HG02885 (cell line): ENCODE measurements around the gene ARID4B.
"Not testable (repeated sequence)": the region's sequence is repeated elsewhere in the genome, so short reads cannot be mapped to it uniquely, and the experiment has no call there.

Experiments used
- ATAC-seq: cut with Tn5 transposase; IDR thresholded peaks from one replicate; pipeline ENCODE4 v1.9.1; 2021; ENCODE audit warnings: mild to moderate bottlenecking; ENCODE audit not compliant: unreplicated experiment, poor library complexity

The ARID4B gene, protein sequence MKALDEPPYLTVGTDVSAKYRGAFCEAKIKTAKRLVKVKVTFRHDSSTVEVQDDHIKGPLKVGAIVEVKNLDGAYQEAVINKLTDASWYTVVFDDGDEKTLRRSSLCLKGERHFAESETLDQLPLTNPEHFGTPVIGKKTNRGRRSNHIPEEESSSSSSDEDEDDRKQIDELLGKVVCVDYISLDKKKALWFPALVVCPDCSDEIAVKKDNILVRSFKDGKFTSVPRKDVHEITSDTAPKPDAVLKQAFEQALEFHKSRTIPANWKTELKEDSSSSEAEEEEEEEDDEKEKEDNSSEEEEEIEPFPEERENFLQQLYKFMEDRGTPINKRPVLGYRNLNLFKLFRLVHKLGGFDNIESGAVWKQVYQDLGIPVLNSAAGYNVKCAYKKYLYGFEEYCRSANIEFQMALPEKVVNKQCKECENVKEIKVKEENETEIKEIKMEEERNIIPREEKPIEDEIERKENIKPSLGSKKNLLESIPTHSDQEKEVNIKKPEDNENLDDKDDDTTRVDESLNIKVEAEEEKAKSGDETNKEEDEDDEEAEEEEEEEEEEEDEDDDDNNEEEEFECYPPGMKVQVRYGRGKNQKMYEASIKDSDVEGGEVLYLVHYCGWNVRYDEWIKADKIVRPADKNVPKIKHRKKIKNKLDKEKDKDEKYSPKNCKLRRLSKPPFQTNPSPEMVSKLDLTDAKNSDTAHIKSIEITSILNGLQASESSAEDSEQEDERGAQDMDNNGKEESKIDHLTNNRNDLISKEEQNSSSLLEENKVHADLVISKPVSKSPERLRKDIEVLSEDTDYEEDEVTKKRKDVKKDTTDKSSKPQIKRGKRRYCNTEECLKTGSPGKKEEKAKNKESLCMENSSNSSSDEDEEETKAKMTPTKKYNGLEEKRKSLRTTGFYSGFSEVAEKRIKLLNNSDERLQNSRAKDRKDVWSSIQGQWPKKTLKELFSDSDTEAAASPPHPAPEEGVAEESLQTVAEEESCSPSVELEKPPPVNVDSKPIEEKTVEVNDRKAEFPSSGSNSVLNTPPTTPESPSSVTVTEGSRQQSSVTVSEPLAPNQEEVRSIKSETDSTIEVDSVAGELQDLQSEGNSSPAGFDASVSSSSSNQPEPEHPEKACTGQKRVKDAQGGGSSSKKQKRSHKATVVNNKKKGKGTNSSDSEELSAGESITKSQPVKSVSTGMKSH (N-terminal part only)

DNA sequence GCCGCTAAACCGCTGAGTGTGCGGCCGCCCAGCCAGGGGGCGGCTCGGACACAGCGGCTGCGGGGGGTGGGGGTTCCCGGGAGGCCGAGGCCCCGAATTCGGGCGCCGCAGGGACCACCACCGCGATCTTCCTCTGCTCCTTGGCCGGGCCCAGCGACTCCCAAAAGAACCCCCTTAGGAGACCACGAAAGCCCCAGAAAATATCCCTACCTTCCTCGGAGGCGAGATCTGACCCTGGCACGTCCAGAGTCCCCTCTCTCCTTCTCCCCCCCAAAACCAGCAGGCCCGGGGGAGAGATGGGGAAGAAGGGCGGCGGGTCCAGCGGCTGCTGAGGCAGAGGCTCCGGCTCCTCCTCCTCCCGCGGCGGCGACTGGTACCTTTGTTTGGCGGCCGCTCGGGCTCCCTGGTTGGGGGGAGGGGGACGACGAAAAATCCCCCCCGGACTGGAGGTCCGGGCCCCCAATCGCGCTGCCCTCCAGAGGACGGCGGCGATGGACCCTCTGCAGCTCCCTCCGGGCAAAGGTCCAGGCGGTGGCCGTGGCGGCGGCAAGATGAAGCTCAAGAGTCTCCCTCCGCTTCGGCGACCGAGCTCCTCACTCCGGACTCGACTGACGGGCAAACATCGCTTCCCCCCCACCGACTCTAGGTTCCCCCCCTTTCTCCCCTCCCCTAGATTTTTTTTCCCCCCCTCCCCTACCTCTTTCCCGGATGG lies at the start of gene ARID4B:
Gene ARID4B (minus strand): TSS at position 621 of the 712 bp plus-strand sequence. CDS start 1,260 bp downstream, outside the sequence.
- ATAC-seq = peak; percentile 5

DNA sequence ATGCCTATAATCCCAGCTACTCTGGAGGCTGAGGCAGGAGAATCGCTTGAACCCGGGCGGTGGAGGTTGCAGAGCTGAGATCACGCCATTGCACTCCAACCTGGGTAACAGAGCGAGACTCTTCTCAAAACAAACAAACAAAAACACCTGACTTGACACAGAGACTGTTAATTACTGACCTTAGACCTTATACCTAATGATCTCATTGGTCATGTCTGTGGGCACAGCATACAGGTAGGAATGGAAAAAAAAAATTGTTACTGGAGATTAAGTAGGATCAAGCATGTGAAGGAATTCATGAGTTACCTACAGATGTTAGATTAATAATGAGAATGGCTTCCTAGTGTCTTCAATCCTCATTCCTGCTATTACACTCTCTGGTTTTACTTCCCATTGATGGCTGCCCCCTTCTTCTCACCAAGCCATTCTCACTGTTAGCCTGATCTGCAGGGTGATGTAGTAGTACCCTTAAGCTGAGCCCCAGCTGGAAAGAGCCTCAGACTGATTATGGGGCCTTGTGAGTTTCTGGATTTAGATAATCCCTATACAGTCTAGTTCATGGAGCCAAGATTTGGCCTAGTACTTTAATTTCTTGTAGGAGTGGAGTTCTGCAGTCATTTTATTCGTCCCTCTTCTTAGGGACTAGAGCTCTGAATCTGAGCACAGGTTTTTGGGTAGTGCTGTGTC lies 48.1 kb upstream of the ARID4B start:
- no peak for ATAC-seq

DNA sequence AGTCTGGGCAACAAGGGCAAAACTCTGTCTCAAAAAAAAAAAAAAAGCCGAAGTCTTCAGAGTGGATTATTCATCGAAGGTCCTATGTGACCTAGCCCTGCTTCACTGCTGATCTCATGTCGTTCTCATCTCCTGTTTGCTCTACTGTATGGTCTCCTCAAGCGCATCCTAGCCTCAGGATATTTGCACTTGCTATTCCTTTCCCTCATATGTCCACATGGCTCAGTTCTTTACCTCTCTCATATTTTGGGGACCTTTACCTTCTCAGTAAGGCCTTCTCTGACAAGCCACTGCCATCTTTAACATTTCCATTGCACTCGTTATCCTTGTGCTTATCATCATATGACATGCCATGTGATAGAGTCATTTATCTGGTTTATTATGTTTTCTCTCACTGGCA lies 41.8 kb upstream of the ARID4B start:
- no peak for ATAC-seq

DNA sequence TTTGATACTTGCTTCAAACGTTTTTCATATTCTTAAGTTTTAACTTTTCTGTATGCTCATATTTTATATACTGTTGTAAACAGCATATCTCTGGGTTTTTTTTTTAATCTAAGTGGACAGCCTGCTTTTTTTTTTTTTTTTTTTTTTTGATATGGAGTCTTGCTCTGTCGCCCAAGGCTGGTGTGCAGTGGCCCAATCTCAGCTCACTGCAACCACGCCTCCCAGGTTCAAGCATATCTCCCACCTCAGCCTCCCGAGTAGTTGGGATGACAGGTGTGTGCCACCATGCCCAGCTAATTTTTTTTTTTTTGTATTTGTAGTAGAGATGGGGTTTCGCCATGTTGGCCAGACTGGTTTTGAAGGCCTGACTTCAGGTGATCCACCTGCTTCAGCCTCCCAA lies 40.4 kb upstream of the ARID4B start:
- ATAC-seq = no peak

DNA sequence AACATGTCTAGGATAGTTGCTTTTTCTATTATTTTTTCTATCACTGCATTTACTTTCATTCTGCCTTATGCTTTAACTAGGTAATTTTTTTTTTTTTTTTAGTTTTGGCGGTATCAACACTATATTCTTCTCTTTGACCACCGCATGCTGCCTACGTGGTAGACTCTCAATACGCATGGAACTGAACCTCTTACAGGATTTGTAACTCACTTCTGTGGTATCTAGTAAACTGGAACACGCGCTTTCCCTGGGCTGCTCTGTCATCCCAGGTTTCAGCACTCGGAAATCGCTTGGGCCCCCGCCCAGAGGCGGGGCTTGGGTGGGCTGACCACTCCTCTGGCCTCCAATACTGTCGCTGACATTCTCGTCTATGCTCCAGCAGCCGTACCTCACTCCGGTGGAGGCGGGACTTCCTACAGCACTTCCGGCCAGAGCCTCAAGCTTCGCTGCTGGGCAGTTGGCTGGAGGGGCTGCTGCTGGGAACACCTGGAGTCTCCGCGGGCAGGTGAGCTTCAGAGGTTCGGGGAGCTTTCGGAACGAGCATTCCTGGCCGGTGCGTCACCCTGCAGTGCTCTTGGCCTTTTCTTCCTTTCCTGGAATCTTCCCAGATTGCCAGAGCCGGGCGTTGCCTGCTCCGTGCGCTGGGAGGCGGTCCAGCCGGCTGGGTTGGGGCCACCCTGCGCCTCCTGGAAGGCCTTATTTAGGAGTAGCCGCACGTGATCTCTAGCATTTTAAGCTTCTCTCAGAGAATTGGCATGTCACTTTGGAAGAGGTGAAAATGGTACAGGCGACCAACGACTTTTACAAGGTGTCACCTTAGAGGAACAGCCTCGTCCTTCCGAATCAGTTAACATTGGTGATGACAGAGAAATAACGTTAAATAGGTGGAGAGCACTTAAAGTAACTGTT lies 39.3 kb upstream of the ARID4B start, which contains the start of gene TBCE:
Gene TBCE (plus strand): TSS at position 428 of the 909 bp plus-strand sequence. CDS start 12,623 bp downstream, outside the sequence.
- peak; percentile 100 for ATAC-seq

DNA sequence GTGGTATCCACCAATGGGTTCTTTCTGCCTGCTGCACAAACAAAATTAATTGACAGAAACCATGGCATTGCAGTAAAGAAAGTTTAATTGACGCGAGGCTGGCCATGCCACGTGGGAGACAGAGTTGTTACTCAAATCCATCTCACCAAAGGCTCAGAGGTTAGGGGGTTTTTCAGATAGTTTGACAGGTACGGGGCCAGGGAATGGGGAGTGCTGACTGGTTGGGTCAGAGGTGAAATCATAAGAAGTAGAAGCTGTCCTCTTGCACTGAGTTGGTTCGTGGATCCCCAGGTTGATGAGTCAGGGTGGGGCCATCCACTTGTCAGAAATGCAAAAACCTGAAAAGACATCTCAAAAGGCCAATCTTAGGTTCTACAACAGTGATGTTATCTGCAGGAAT lies 38.3 kb upstream of the ARID4B start:
- ATAC-seq = no peak

DNA sequence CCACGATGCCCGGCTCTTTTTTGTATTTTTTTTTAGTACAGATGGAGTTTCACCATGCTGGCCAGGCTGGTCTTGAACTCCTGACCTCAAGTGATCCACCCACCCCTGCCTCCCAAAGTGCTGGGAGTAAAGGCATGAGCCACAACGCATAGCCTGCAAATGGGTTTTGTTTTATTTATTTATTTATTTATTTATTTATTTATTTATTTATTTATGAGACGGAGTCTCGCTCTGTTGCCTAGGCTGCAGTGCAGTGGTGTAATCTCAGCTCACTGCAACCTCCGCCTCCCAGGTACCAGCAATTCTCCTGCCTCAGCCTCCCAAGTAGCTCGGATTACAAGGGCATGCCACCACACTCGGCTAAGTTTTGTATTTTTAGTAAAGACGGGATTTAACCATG lies 36.2 kb upstream of the ARID4B start:
- not testable (repeated sequence) for ATAC-seq

DNA sequence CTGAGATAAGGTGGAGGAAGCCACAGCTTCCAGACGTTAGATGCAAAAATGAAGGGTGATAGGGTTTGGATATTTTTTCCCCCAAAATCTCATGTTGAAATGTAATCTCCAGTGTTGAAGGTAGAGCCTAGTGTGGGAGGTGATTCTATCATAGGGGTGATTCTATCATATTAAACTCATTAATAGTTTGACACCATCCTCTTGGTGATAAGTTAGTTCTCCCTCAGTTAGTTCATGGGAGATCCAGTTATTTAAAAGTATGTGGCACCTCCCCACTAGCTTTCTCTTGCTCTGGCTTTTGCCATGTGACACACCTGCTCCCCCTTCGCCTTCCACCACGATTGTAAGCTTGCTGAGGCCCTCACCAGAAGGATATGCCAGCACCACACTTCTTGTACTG lies 30.9 kb upstream of the ARID4B start:
- no peak for ATAC-seq

DNA sequence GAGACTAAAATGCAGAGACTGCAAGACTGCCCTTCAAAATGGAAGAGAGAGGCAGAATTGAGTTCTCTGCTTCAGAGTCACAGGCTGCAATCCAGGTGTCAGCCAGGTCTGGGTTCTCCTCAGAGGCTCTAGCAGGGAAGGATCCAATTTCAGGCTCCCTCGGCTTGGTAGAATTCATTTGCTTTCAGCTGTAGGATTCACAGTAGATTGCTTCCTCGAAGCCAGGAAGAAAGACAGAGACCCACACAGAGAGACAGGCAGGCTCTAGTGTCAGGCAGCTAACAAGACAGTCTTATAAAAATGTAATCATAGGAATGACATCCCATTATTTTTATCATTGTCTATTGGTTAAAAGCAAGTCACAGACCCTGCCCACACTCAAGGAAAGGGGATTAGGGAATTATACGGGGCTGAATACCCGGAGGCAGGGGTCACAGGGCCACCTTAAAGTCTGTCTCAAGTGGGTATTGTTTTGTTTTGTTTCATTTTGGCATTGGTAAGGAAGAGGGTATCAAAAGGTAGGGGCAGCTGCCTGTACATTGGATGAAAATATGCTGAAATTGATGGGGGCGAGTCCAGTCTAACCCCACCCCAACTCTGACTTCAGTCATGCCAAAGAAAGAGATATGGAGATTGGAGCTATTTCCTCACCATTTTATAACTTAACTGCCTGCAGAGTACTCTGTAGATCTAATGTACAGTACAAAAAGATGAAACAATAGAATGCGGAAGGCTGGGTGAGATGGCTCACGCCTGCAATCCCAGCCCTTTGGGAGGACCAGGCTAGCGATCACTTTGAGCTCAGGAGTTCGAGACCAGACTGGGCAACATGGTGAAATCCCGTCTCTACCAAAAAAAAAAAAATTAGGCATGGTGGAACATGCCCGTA lies 29.8 kb upstream of the ARID4B start:
- ATAC-seq = no peak

DNA sequence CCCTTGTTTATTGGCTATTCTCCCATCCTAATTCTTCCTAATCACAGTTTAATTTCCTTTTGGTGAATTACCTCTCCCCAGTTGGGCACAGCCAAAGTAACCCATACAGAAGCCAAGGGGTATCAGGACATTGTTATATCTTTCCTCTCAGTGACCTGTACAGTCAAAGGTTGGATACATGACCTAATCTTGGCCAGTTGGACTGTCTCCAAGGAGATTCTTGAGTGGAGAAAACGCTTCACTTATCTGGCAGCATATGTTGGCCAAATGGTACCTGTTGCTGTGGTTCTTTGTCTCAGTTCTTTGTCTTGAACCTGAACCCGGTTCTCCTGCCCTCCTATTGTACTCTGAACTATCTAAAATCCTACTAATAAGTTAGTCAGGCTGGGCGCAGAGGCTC lies 23.9 kb upstream of the ARID4B start:
- ATAC-seq = no peak

DNA sequence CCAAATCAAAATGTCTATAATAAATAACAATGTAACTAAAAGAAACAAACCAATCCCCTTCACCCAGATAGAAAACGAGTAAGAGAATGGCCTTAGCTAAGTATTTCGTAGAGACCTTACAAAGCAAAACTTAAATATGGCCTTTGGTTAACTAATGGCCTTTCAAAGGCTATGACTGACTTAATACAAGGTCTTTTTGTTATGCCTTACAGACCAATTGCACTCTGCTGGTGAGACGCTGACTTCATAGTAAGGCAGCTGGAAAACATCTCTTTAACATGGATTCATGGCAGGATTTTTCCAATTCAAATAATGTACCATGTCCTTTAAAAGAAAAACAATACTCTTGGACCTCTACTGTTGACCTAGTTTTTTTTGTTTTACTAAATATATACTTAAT lies 23.5 kb upstream of the ARID4B start:
- no peak for ATAC-seq

DNA sequence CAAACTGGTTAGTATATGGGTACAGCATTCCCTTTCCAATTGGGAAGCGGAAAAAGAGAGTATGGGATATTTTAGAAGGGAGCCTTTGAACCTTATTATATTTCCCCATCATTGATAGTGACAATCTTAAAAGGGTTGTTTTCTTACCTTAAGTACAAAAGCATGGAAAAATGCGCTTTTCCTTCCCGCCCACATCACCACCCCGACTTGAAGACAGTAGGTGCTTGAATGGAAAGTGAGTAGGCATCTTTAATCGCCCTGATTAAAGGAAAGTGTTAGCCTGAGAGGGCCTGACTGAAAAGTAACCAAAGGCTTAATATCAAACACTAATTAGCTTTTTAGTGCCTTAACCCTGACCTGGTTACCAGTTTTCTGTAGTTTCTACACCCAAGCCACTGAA lies 15.7 kb upstream of the ARID4B start:
- ATAC-seq = no peak

DNA sequence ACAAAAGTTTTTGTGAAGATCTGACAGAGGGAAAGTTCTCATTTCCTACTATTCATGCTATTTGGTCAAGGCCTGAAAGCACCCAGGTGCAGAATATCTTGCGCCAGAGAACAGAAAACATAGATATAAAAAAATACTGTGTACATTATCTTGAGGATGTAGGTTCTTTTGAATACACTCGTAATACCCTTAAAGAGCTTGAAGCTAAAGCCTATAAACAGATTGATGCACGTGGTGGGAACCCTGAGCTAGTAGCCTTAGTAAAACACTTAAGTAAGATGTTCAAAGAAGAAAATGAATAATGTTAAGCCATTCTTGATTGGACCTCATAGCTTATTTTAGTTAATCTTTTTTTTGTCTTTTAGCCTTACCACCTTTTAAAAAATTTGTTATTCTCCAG lies 14.5 kb upstream of the ARID4B start:
- ATAC-seq = no peak

DNA sequence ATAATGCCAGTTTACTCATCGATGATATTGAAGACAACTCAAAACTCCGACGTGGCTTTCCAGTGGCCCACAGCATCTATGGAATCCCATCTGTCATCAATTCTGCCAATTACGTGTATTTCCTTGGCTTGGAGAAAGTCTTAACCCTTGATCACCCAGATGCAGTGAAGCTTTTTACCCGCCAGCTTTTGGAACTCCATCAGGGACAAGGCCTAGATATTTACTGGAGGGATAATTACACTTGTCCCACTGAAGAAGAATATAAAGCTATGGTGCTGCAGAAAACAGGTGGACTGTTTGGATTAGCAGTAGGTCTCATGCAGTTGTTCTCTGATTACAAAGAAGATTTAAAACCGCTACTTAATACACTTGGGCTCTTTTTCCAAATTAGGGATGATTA lies 14.1 kb upstream of the ARID4B start:
- ATAC-seq = no peak

DNA sequence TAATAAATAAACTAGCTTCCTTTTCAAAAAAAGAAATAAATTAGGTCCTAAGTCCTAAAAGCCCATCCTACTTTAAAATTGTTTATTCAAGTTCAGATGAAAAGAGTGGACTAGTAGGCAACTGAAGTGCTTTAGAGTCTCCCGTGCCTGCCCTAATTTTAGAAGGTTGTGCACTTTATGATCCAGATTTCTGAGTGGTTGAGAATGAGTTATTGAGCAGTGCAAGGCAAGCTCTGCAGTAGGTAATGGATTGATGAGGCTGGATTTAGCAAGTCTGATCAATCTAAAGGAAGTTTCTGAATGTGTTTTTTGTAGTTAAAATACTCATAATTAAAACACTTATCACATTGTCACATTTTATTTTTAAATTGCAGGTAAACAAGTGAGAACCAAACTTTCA lies 13.4 kb upstream of the ARID4B start:
- no peak for ATAC-seq

DNA sequence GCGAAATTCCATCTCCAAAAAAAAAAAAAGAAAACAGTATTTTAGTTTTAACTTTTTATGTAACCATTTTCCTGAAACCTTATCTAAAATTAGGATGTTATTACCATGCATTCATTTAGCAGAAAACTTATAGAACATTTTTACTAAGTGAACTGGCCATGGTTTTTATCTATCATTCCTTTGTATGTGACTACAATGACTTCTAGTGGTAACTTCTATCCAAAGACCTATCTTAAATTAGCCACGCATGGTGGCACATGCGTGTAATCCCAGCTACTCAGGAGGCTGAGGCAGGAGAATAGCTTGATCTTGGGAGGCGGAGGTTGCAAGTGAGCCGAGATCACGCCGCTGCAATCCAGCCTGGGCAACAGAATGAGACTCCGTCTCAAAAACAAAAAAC lies 11.8 kb upstream of the ARID4B start:
- ATAC-seq = no peak

DNA sequence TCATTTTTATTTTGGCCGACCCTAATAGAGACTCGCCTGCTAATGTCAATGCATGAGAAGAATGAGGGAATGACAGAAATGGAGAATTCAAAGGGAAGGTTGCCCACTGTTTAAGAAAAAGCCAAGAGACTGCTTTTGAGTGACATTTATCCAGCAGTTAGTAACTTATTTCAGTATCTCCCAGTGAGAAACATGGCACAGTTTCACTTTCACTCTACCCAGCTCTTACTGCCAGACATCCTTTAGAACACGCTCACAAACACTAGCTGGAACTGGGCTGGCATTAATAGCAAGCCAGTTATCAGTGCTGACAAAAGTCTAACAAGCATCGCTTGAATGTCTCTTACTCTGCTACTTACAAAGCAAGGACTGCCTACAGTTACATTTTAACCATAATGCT lies 8.9 kb upstream of the ARID4B start:
- no peak for ATAC-seq

DNA sequence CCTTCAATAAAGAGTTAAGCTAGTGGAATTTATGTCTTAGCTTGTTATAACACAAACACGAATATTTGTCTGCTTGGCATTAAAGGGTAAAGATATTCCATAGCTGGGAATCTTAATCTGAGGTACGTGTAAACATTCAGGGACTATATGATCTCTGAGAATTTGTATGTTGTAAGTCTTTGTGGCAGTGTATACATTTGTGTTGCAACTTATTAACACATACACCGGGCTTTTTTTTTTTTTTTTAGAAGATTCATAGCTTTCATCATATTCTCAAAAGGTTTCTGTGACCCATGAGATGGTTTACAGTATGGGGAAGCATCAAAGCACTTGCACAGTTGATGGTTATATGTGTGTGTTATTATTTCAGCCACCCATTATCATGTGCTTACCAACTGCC lies 3.4 kb upstream of the ARID4B start:
- ATAC-seq = no peak
